ENCODE data around the gene PAEP.

The PAEP gene

DNA sequence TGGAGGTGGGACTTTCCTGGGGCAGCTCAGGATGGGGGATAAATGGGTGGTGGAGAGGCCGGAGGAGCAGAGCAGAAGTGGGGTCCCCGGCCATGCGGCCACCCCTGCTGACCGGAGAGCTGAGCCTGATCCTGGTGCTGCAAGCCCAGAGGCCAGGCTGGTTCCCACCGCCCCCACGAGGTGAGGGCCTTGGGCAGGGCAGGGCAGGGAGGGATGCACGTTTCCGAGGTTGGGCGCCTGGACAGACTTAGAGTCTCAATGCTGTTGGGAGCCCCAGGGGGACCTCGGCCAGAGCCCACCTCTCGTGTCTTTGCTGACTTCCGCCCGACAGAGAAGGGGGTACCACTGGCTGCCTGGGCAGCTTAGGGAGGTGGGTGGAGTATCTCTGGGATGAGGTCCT lies 10.1 kb upstream of the PAEP start:
- DNase-seq: no peak

DNA sequence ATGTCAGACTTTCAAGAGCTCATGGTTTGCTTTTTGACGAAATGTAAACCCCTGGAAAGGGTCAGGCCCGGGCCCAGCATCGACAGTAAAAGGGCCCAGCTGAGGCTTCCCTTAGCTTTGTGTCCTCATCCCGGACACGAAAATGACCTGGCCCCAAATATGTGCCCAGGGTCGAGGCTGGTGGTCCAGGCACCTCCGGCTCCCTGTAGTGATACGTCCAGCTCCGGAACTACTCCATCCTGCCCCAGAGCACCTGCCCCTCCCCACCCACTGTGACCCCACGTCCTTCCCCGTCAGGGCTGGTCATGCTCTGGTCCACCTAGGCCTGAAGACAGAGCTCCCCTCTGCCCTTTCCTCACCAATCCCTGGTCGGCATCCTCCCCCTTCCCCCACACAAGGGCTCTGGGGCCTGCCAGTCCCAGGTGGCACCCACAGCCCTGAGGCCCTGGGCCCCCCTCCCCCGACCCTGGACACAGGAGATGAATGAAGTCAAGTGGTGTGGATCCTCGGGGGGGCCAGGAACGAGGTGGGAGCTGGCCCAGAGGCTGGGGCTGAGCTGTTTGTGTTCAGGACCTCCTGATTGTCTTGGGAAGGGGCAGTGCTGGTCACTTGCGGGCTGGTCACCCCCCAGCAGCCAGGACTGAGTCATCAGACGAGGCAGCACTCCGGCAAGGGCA lies 9.4 kb upstream of the PAEP start:
- no peak for DNase-seq

DNA sequence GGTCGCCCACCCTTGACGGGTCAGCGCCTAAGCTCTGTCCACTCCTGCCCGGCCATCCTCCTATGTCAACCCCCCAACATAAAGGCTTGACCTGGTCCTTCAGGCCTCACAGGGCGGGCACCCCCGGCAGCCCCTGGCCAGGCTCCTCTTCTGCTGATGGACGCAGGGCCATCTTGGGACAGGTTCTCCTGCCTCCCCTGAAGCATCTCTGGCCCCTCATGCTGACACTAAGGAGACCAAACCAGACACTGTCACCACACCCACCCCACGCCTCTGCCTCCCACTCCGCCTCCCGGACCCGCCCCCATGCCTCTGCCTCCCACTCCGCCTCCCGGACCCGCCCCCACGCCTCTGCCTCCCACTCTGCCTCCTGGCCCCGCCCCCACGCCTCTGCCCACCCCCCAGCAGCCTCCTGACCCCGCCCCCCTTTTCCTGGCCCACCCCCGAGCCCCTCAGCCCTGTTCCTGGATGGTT lies 8.8 kb upstream of the PAEP start:
- no peak for DNase-seq

DNA sequence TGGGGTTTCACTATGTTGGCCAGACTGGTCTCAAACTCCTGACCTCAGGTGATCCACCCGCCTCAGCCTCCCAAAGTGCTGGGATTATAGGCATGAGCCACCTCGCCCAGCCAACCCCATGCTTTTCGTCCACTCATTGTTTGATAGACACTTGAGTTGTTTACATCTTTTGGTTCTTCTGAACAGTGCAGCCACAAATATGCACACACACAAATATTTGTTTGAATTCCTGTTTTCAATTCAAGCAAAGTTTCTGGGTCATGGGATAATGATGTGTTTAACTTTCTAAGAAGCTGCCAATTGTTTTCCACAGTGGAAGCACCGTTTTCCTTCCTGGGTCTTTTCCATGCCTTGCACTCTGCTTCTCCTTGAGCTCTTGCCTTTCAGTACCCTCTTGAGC lies 6.8 kb upstream of the PAEP start:
- no peak for DNase-seq

DNA sequence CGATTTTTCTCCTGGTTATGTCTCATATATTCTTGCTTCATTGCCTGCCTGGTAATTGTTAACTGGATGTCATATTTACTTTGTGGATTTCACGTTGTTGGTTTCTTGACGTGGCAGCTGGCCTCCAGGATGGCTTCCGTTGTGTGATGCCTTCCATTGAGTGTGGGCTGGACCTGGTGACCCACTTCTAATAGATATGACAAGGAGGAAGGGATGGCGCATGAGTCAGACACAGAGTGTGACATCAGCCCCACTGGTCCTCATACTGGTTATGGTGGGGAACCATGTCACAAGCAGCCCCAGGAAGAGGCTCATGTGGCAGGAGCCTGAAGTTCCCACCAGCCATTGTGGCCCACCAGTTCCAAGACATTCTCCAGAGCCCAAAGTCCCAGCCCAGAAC lies 6.4 kb upstream of the PAEP start:
- DNase-seq: no peak

DNA sequence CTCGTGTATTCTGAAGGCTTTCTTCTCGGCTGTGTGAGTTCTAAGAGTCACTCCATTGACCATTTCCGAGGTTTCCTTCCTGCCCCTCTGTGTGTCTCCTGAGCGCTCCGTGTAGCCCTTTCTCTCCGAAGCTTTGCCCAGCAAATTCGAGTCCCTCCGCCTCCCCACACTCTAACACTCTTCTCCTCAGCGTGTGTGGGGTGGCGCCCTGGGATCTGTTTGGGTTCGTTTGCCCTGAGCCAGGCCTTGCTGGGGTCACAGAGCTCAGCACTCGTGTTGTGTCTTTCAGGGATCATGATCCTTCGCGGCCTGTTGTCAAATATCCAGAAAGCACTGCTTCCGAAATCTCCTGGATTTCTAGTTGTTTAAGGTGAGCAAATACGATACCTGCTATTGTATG lies 5.6 kb upstream of the PAEP start:
- DNase-seq: no peak

DNA sequence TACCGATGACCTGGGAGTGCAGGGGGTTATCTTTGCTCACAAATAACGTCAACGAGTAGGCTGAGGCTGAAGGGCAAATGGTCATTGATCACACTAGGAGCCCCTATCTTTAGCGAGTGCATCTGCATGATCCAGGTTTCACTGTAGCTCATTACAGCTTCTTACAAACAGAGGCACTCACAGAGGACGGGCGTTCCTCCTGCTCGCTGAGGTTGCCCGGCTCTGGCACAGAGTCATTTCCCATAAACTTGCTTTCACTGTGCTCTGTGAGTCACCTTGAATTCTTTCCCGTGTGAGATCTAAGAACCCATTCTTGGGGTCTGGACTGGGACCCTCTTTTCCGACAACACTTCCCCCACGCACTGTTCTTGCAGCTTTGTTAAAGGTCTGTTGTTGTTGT lies 1.9 kb upstream of the PAEP start:
- DNase-seq: no peak

DNA sequence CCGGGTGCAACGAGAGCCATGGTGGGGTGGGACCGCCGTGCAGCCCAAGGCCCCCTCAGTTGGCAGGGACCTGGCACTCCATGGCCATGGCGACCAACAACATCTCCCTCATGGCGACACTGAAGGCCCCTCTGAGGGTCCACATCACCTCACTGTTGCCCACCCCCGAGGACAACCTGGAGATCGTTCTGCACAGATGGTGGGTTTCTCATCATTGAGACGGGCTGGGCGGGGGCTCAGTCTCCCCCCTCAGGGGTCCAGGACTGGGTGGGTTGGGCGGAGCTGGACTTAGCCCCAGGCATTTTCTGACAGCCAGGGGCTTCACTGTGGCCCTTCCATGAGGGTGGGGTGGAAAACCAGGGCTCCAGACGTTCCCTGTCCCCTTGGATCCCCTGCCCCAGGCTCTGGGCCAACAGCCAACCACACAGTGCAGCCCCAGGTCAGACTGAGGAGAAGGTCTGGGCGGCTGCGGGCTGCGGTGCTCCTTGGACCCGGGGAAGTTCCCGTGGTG lies 734 bp downstream of the PAEP start:
- no peak for DNase-seq

DNA sequence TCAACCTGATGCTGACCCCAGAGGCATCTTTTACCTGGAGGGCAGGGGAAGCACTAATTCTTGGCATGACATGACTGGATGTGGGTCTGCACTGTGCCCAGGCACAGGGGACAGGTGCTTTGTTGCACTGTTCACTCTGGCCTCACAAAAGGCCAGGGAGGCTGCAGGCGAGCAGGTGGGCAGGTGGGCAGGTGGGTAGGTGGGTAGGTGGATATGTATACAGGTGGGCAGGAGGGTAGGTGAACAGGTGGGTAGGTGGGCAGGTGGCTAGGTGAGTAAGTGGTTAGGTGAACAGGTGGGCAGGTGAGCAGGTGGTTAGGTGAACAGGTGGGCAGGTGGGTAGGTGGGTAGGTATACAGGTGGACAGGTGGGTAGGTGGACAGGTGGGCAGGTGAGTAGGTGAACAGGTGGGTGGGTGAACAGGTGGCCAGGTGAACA lies 1.5 kb downstream of the PAEP start:
- DNase-seq: no peak

DNA sequence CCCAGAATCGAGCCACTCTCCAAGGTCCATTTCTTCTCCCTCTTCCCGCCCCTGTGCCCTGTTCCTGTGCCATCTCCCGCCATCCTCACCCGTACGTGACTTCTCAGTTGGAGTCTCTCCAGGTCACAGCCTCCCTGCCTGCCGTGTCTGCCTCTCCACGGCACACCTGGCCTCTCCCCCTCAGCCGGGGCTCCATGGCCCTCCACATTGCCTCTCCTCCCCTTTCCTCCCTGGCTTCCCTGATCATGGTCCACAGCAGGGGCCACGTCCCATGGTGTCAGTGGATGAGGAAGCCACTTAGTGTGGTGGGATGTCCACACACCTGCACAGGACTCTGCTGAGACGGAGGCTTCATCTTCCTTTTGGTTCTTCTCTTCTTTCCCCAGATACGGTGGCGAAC lies 2.3 kb downstream of the PAEP start:
- no peak for DNase-seq

DNA sequence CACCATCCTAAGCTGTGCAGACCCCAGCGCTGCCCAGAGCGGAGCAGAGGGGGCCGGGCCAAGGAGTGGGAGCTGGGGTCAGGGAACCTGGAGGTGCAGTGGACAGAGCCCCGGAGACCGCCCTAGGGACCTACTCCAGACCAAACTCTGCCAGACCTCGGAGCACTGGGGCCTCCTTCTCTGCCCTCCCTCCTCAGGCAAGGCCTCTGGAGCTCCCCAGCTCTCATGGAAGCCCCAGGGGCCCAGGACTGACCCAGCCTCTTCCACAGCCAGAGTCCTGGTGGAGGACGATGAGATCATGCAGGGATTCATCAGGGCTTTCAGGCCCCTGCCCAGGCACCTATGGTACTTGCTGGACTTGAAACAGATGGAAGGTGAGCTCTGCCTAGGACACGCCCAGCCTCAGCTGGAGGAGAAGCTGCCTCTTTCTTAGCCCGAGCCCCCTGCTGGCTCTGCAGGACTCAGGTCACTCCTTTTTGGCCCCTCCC lies 3.6 kb downstream of the PAEP start:
- DNase-seq: no peak

DNA sequence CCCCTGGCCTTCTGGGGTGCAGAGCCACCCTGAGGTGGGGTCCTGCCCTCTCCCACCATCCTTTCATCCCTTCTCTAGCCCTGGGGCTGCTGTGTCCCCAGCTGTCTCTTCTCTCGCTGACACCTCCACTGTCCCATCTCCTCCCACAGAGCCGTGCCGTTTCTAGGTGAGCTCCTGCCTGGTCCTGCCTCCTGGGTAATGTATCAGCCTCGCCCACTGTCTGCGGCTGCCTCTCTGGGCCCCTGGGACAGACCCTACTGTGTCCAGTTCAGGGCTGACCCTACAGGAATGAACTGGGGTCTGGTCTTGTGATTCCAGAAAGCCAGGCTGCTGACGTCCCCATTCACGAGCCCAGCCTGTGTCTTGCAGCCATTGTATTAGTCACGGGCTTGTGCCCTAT lies 4.1 kb downstream of the PAEP start:
- no peak for DNase-seq

DNA sequence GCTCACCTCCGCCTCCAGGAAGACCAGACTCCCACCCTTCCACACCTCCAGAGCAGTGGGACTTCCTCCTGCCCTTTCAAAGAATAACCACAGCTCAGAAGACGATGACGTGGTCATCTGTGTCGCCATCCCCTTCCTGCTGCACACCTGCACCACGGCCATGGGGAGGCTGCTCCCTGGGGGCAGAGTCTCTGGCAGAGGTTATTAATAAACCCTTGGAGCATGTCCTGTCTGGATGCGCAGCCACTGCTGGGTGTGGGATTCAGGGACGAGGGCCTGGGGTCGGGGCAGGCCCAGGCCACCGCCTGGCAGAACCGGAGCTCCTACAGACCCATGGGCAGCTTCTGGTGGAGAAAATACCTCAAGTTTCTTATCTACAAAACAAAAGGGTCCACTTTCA lies 5.0 kb downstream of the PAEP start:
- DNase-seq: no peak

DNA sequence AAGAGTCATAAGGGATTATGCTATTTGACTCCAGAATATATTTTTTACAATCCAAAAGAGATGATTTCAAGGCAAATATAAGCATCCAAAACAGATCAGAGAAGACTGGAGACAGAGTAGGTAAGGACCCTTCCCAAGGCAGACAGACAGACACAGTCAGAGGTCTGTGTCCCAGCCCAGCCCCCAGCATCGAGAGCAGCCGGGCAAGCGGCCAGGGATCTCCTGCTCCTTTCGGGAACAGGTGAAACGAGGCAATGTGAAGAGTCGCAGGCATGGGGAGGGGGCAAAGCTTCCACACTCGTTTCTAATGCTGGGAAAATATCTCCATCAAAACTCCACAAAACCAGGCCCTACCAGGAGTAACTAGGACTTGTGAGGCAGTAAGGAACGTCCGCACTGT lies 5.8 kb downstream of the PAEP start:
- DNase-seq: no peak

DNA sequence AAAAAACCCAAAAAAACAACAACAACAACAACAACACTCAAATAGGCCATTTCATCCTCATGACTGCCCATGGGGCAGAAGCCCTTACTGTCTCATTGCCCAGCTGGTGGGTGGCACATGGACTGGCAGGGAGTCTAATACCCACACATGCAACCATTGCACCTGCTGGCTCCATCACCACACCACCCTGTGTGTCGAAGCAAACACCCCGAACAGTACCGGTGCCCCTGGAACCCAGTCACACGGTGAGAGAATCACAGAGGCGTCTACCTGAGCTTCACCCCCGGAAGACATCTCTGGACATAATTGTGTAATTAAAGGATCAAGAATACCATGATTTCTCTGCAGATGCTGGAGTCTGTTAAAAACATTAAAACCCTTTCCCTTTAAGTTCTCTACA lies 6.5 kb downstream of the PAEP start:
- DNase-seq: no peak

DNA sequence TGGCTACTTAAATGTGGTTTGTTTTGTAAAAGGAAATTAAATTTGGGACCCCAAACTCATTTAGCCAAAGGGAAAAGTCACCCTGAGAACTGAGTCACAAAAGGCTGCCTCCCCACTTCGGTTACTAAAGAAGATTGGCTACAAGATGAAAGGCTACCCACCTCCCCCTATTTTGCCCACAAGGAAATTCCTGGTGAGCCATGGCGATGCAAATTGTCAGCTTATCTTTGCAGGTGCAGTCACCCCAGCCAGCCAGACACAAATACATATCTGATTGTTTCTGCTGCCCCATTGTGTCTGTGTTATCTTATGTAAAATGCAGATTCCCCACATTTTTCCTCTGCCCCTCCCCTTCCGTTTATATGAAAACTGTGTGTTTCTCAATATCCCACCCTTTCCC lies 8.9 kb downstream of the PAEP start:
- DNase-seq: no peak

DNA sequence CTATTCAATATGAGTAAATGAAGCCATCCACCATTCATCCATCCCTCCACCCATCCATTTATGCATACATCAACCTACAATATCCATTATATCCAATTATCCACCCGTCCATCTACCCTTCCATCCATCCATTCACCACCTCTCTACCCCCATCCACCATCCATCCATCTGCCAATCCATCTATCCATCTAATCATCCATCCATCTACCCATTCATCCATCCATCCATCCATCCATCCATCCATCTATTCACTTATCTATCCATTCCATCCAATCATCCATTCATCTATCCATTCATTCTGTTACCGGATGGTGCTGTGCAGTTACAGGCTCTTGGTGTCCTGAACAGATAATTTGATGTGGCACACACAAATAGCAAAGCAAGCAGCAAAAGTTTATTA lies 10.7 kb downstream of the PAEP start:
- no peak for DNase-seq

DNA sequence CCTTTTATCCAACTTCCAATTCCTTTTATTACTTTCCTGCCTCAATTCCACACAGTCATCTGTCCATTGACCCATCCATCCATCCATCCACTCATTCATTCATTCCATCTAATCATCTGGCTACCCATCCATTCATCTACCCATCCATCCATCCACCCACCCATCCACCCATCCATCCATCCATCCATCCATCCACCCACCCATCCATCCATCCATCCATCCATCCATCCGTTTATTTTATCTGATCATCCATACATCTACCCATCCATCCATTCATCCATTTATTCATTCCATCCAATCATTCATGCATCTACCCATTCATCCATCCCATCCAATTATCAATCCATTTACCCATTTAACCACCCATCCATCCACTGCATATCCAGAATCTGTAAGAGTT lies 11.6 kb downstream of the PAEP start:
- no peak for DNase-seq

DNA sequence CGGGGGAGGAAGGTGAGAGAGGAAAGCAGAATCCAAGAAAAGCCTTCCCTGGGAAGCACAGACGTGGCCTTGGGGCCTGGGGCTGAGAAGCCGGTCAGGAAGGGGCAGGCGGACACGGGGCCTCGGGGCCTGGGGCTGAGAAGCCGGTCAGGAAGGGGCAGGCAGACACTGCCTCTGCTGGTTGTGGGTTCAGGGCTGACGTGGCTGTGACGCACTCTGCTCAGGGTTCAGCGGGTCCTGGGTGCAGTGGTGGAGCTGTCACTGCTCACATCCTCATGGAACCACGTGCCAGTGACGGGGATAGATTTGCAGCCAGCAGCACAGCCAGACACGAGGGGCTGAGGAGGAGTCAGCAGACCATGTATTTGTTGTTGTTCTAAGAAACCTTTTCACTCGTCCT lies 12.8 kb downstream of the PAEP start:
- no peak for DNase-seq

DNA sequence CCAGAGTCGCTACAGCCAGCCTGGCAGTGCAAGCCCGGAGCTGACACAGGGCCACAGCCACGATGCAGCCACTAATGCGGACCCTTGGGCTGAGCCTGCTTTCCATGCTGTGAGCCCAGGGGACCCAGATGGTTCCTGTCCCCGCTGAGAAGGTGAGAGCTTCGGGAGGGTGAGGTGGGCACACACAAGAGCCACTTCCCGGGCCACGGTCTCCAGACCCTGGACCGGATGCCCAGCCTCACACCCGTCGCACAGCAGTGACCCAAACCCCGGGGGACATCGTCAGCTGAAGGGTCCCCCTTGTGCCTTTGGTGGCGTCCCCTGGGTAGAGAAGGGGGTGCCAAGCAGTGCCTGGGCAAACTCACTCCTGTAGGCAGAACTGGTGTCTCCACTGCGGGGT lies 13.4 kb downstream of the PAEP start:
- no peak for DNase-seq

DNA sequence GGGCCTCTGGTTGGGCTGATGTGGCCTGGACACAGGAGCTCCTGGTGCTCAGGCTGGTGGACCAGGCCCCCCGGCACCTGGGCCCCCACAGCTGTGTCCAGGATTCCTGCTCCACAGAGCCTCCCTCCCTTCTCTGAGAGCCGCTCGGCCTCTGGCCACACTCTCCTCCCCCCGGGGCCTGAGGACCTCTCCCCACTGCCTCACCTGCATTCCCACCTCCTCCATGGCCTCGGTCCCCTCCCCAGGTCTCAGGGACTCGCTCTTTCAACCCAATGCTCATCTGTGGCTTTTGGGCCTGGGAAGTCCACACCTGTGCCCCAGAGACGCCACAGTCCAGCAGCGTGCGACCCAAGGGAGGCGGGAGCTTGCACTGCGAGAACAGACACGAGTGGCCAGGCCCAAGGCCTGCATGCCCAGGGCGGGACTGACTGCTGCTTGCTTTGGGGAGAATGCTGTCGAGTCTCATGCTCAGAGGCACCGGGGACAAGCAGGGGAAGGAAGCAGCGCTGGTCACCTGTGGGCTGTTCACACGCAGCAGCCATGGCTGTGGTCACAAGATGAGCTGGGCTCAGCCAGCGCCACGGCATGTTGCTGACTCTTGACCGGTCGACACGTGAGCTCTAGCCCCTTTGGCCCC lies 14.6 kb downstream of the PAEP start:
- no peak for DNase-seq

DNA sequence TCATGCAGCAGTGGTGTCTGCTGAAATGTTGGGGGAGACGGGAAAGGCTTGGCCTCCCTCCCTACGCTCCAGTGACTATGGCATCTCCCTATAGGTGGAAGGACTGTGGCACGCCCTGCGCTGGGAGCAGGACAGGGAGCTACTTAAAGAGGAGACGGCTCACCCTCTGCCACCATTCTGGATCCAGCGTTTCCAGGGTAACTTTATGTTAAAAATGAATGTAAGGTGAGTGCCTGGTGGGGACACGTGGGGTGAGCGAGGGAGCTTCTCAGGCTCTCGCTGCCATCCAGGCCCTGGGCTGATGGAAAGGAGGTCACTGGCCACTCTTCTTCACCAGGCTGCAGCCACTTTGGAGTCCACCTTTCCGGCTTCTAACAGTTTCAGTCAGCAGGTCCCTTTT lies 15.7 kb downstream of the PAEP start:
- DNase-seq: no peak

DNA sequence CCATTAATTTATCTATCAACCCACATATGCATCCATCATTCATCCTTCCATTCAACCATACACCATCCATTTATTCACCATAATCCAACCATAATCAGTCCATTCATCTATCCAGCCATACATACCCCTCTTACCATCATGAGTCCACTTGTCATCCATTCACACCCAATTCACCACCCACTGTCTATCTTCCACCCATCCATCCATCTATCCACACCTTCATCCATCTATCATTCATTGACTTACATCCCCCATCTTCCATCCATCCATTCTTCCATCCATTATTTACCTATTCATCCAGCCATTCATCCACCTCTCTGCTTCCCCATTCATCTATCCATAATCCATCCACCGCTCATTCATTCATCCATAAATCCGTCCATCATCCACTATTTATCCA lies 17.8 kb downstream of the PAEP start:
- no peak for DNase-seq

DNA sequence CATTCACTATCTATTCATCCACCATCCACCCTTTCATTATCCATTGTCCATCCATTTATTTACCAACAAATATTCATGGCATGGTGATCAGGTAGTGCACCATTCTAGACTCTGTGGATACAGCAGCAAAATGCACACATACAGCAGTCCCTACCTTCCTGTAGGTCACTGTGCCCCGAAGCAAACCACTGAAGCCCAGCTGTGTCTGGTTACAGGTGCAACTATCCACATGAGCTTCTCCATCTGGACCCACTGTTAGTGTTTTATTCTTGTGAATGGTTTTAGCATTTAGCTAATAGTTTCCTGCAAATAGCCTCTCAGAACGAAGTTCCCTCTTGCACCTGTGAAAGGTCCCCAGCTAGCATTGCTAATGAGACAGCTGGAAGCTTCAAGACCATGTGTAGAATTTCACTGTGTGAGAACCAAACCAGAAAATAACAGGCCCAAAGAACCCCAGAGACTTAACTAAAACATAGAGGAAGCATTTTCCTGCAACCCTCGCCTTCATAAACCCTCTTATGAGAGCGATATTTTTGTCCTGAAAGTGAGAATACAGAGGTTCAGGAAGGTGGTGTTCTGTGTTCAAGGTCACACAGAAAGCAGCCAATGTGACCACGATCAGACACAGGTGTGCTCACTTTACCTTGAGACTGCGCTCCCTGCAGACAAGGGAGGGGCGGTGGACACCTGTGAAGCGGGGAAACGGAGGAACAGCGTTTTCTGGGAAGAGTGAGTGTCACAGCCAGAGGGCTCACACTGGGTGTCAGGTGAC lies 18.5 kb downstream of the PAEP start:
- no peak for DNase-seq

Data from GOT3 (cell line).